IPS-18c (cell line): Measurements from ENCODE around the gene FBXO44.
A peak's percentile ranks its signal among the peaks of the same experiment; 100 is the strongest.

ENCODE experiments used
- H3K4me3 ChIP-seq: 2 replicates; pipeline ENCODE4 v1.7.0; 2013; ENCODE audit warnings: low read depth, mild to moderate bottlenecking, low read length, moderate library complexity; ENCODE audit not compliant: insufficient read depth
- H3K9me3 ChIP-seq: one replicate; pipeline ENCODE4 v1.6.1; 2013; ENCODE audit warnings: mild to moderate bottlenecking, low read length, moderate library complexity; ENCODE audit not compliant: control insufficient read depth, insufficient read depth

Gene FBXO44

GRCh38 chr1:11674488-11674887 lies 19.8 kb downstream of the FBXO44 start:
- H3K4me3 ChIP-seq = no peak overlapping the region

GRCh38 chr1:11675325-11675724 lies 20.6 kb downstream of the FBXO44 start:
- no peak overlapping the region for H3K4me3 ChIP-seq
- peaks cover 2% of the 10 kb centered on the region for H3K9me3 ChIP-seq

More at GRCh38 chr1:11674488-11674887, 19.8 kb downstream of the FBXO44 start:
- H3K9me3 ChIP-seq = peaks cover 2% of the 10 kb centered on the region

GRCh38 chr1:11676386-11677103 lies 21.9 kb downstream of the FBXO44 start:
- Histone ChIP-seq H3K4me3 (no peak overlapping the region), H3K9me3 (peaks cover 2% of the 10 kb centered on the region)

GRCh38 chr1:11678442-11678841 lies 23.8 kb downstream of the FBXO44 start:
- Histone ChIP-seq H3K4me3 (no peak overlapping the region), H3K9me3 (peaks cover 2% of the 10 kb centered on the region)

GRCh38 chr1:11680270-11681070 lies 25.8 kb downstream of the FBXO44 start:
- peak overlapping the region; percentile 91 for H3K4me3 ChIP-seq
- peaks cover 2% of the 10 kb centered on the region for H3K9me3 ChIP-seq

- Histone ChIP-seq H3K4me3 (peak within 1 kb of the TSS; percentile 91), H3K9me3 (no peaks in the 10 kb centered on the region)
Measured at GRCh38 chr1:11681071-11681771, 26.5 kb downstream of the FBXO44 start, which contains the start of gene MAD2L2. Gene MAD2L2, minus strand, starts transcription at chr1:11681148. Its CDS starts 547 bp downstream, at chr1:11680601.

- peak overlapping the region; percentile 91; the same call in 1 of the 2 replicates for H3K4me3 ChIP-seq
- no peaks in the 10 kb centered on the region for H3K9me3 ChIP-seq
Measured at GRCh38 chr1:11682287-11682771, 27.7 kb downstream of the FBXO44 start.

- H3K4me3 ChIP-seq = peak overlapping the region; percentile 5
Measured at GRCh38 chr1:11682799-11683198, 28.1 kb downstream of the FBXO44 start.

GRCh38 chr1:11684070-11684469 lies 29.4 kb downstream of the FBXO44 start:
- Histone ChIP-seq H3K9me3 (no peaks in the 10 kb centered on the region), H3K4me3 (no peak overlapping the region)

More at GRCh38 chr1:11682799-11683198, 28.1 kb downstream of the FBXO44 start:
- H3K9me3 ChIP-seq = no peaks in the 10 kb centered on the region

- Histone ChIP-seq H3K4me3 (no peak overlapping the region), H3K9me3 (no peaks in the 10 kb centered on the region)
Measured at GRCh38 chr1:11685210-11685752, 30.6 kb downstream of the FBXO44 start.

GRCh38 chr1:11688506-11688905 lies 33.8 kb downstream of the FBXO44 start:
- Histone ChIP-seq H3K9me3 (no peaks in the 10 kb centered on the region), H3K4me3 (no peak overlapping the region)

GRCh38 chr1:11690397-11691301 lies 36.0 kb downstream of the FBXO44 start:
- no peaks in the 10 kb centered on the region for H3K9me3 ChIP-seq
- H3K4me3 ChIP-seq = peak overlapping the region; percentile 96

- no peaks in the 10 kb centered on the region for H3K9me3 ChIP-seq
- peak within 1 kb of the TSS; percentile 96 for H3K4me3 ChIP-seq
Measured at GRCh38 chr1:11691302-11691914, 36.7 kb downstream of the FBXO44 start, which contains the start of gene DRAXIN. Gene DRAXIN, plus strand, starts transcription at chr1:11691710. Its CDS starts 14,549 bp downstream, at chr1:11706259.

- Histone ChIP-seq H3K4me3 (peak overlapping the region; percentile 96), H3K9me3 (no peaks in the 10 kb centered on the region)
Measured at GRCh38 chr1:11691928-11692711, 37.4 kb downstream of the FBXO44 start.

- Histone ChIP-seq H3K9me3 (no peaks in the 10 kb centered on the region), H3K4me3 (peak overlapping the region; percentile 96)
Measured at GRCh38 chr1:11693024-11693590, 38.4 kb downstream of the FBXO44 start.
